Hindlimb muscle (tissue), 1 donor: ENCODE data around the gene SPSB3. TPM values are rescaled to one million over a fixed set of nuclear protein-coding genes. Genes with fewer than 3 reads are reported as not detected.

Experiments
- DNase-seq: peaks from one replicate; pipeline ENCODE4 v3.0.0-alpha.2; 2013
- polyA plus RNA-seq: library from polyadenylated mRNA; unstranded; fragments of 120-200 nt; gene quantifications from one replicate; pipeline ENCODE4 v1.2.1, GENCODE V29; 2013; ENCODE audit not compliant: insufficient read length

The SPSB3 gene
- polyA plus RNA-seq, 1 donor, result 30.5 TPM

DNA sequence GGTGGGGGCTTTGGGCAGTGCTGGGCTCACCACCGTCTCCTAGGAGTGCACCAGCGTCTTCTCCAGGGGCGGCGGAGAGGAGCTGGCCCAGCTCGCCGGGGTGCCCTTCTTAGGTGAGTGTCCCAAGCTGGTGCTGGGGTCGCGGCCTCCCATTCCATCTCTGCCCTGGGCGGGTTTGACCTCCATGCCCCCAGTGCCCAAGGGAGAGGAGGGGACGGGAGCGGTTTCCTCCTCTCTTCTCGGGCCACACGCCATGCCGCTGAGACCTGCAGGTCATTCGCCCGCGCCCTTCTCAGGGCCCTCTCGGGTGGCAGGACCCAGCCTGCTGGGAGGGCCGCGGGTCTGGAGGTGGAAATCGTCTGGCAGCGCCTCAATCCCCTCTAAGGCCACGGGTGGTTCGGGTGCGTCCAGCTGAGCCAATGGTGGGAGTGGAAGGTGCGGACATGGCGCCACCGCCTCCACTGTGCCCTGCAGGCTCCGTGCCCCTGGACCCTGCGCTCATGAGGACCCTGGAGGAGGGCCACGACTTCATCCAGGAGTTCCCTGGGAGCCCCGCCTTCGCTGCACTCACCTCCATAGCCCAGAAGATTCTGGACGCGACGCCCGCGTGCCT lies 5.8 kb upstream of the SPSB3 start:
- no peak for DNase-seq

DNA sequence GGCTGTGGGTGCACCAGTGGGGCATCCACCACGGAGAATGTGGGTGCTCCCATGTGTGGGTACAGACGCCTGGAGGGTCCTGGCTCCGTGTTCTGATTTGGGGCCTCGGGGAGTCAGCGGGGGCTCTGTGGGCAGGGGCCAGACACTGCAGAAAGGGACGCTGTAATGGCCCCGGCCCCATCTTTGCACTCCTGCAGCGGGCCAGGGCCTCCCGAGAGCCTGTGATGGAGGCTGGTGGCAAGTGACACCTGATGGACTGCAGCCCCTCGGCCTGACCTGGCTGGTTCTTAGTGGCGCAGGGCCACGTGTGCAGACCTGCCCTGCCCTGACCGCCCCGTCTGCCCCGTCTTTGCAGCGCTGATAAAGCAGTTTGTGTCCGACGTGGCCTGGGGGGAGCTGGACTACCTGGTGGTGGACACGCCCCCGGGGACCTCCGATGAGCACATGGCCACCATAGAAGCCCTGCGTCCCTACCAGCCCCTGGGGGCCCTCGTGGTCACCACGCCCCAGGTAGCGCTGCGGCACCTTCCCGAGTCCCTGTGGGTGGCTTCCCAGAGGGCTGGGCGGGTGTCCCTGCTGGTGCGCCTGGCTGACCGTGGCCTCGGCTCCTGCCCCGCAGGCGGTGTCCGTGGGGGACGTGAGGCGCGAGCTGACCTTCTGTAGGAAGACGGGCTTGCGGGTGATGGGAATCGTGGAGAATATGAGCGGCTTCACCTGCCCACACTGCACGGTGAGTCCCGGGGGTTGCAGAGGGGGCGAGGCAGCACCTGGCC lies 5.1 kb upstream of the SPSB3 start:
- DNase-seq, result no peak

DNA sequence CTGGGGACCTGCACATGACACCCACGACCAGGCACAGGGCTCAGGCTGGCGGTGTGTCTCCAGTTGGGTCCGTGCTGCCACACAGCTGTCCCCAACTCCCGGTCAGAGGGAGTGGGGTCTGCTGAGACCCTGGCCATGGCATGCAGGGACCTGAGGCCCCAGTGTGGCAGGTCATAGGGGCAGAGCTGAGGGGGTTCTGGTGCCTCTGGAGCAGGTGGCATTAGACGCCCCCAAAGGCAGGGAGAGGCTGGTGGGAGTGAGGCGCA lies 4.6 kb upstream of the SPSB3 start:
- no peak for DNase-seq

DNA sequence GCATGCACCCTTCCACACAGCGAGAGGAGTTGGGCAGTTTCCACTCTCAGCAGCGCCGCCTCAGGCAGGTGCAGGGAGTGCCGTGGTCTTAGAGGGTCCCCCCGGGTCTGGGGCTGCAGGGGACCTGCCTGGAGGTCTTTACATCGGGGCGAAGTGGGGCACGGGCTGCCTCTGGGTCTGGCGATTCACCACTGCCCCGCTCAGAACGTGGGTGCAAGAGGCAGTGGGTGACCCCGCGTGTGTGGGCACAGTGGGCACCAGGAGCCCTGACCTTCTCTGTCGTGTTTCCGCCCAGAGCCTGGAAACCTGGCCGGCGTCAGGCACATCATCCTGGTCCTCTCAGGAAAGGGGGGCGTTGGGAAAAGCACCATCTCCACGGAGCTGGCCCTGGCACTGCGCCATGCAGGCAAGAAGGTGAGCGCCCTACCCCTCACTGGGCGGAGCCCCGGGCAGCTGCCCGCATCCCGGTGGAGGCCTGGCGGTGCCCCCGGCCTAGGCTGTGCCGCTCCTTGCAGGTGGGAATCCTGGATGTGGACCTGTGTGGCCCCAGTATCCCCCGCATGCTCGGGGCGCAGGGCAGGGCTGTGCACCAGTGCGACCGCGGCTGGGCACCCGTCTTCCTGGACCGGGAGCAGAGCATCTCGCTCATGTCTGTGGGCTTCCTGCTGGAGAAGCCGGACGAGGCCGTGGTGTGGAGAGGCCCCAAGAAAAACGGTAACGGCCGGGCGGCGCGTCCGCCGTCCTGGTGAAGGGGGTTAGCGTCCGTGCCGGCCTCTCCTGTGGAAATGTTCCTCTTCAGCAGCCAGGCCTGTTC lies 4.1 kb upstream of the SPSB3 start:
- no peak for DNase-seq

DNA sequence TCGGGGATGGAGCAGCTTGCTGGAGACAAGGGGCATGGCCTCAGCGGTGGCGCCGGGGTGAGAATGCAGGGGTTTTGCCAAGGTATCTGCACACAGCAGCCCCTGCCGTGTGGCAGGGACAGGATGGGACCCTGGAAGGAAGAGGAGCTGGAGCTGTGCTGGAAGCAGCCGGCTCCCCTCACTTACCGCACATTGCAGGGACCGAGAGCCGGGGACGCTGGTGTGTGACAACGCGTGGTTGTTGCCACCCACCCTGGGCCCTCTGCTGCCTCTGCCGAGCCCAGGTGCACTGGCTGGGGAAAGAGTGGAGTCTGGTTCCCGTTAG lies 3.4 kb upstream of the SPSB3 start:
- DNase-seq, result no peak

DNA sequence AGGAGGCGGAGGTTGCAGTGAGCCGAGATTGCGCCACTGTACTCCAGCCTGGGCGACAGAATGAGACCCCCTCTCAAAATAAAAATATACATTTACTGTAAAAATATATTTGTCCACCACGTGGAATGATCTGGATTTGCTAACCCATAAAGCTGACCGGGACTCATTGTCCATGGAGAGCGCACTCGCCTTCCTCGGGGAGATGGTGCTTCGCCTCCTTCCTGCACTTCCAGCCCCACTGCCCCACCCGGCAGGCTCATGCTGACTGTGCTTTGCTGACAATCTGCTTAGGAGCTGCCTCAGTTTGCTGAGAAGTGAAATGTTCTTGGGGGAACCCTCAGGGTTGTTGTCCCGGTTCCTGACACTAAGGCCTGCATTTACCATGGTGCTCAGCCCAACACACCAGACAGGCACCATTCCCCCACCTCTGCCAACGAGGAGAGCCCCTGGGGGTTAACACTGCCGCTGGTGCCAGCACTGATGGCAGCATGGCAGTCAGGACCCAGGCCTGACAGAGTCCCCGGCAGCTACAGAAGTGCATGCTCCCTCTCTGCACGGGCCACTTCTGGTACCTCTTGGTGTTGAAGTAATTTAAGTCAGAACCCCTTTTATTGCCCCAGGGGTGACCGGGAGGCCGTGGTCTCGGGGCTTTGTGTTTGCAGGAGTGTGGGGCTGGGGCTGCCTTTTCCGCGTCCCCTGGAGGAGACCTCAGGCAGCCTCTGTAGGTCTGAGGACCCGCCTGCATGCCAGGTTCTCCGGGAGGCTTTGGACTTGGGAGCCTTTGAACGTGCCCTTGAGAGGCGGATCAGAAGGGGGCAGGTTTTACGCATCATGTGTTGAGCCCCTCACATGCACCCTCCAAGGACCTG lies 2.8 kb upstream of the SPSB3 start:
- DNase-seq, result no peak

DNA sequence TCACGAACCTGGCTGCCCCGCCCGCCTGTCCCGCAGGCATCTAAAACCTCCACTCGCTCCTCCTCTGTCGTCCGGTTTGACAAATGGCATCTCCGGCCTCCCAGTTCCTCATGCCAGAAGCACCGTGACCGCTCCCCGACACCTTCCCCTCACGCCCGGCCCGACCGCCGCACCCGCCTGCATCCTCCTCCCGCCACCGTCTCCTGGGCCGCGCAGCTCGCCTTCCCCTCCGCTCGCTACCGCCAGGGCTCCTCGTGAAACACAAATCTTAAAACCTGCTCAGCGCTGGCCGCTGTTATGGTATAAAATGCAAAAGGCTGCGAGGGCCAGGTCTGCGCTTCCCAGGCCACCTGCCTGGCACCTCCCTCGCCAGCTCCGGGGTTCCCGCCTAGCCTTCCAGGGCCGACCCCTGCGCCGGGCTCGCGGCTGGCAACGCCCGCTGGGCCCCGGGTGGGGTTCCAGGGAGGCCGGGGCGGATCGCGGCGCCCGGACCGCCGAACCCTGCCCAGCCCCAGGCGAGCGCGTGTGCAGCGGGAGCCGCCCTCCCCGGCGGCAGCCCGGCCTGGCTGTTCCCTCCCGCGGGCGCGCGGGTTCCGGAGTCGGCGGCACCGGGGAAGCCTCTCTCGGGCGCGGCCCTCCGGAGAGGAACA lies 488 bp downstream of the SPSB3 start:
- DNase-seq, result no peak

DNA sequence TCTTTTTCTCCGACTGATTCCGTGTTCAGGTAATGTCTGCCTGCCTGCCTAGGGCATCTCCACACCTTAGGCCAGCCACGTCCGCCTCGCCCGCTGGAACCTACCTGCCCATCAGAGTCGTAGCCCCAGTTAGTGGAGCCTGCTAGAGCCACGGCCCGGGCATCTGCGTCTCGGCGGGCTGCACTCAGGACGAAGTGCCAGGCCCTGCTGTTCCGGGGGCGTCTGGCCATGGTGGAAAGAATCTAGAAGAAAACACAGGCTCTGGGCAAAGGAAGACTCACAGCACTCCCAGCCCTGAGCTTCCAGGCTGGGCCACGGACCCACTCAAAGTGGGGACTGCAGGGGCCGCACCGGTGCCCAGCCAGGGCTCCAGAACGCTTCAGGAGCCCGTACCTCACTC lies 1.1 kb downstream of the SPSB3 start:
- no peak for DNase-seq

DNA sequence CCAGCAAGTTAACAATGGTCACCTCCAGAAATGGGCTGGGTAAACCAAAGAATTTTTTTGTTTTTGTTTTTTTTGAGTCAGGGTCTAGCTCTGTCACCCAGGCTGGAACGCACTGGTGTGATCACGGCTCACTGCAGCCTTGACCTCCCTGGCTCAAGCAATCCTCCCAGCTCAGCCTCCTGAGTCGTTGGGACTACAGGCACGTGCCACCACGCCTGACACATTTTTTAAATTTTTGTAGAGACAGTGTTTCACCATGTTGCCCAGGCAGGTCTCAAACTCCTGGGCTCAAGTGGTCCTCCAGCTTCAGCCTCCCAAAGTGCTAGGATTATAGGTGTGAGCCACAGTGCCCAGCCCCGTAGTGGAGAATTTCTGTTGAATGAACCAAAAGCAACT lies 1.7 kb downstream of the SPSB3 start:
- DNase-seq, result no peak

DNA sequence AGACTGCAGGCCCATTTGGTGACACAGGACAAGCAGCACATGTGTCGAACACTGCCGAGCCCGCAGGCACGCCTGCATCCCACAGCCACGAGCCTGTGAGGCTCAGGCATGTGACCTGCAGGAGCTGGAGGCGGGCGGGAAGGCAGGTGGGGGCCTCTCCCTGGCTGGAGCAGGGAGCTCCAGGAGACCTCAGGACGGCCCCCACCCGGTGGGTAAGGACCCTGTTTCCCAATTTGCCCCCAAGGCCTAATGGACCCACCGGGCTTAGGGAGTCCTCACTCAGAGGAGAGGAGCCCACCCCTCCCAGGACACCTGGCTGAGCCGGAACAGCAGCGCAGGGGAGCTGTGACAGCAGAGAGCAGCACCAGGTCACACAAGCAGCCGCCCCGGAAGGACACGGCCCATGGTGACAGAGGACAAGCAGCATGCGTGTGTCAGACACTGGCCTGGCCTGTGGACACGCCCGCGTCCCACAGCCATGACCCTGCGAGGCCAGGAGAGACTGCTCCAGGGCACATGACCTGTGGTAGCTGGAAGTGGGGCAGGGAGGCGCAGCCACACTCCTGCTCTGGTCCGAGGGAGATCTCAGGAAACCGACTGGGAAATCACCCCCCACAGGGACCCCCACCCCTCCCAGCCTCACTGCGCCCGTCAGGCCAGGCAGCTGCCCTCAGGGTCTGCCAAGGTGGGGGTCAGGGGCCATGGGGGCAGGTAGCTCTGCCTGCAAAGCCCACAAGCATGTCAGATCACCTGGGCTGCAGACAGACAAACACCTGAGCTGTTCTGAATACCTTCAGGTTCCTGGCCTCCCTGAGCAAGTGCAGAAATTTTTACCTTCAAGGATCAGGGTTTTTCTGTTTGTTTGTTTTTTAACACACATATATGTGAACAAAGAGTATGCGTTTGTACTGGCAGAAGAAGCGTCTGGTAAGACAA lies 2.4 kb downstream of the SPSB3 start:
- DNase-seq, result no peak

DNA sequence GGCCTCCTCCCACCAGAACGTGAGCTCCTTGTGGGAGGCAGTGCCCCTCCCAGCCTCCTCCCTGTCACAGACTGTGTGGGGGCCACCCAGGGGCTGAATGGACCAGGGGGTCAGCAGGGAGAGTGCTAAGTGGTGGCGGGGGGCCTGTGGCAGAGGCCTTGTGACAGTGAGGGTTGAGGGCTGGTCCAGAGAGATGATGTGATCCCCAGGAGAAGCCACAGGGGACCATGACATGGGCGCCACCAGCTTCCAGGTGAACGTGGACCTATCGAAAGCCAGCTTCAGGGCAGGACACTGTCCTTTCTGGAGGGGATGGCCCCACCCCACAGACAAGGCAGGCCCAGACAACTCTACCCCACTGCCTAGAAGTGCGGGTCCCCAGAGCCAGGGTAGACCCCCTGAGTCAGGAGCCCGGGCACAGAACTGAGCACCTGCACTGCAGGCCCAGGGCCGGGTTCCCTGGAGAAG lies 3.1 kb downstream of the SPSB3 start:
- DNase-seq, result no peak

DNA sequence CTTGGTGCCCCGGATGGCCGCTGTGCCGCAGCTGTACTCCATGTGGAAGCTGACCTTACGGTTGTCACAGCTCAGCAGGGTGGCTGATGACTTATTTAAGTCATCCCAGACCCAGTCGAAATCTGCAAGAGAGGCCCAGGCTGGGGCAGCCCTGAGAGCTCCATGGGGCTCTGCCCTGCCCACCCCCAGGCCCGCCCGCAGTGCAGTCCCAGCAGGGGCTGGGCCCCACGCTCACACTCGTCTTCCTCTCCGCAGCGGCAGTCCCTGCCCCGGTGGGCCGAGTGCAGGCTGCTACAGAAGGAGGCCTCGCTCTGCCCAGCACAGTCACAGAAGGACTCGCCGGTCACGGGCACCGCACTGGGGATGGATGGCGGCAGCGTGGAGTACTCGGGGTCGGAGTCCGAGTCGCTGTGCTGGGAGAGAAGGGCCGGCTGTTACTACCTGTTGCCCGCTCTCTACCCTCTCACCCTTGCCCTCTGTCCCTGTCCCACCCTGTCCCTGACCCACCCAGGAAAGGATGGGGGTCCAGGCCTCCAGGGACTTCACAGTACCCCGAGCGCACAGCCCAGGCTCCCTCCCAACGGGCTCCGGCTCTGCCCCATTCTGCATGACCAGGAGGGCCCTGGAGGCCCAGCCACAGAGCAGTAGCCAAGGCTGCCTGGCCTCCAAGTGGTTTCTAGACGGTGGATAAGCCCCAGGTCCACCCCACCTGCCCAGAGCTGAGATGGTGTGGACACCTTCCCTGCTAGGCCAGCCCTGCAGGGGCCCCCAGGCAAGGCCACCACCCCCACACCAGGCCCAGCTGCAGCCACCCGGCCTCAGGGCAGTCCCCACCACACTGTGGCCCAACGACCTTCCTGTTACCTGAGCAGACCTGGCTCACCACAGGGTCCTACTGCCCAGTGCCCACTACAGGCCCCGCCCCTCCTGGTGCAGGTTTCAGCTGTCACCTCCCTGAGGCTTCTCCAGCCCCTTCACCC lies 3.9 kb downstream of the SPSB3 start:
- no peak for DNase-seq

DNA sequence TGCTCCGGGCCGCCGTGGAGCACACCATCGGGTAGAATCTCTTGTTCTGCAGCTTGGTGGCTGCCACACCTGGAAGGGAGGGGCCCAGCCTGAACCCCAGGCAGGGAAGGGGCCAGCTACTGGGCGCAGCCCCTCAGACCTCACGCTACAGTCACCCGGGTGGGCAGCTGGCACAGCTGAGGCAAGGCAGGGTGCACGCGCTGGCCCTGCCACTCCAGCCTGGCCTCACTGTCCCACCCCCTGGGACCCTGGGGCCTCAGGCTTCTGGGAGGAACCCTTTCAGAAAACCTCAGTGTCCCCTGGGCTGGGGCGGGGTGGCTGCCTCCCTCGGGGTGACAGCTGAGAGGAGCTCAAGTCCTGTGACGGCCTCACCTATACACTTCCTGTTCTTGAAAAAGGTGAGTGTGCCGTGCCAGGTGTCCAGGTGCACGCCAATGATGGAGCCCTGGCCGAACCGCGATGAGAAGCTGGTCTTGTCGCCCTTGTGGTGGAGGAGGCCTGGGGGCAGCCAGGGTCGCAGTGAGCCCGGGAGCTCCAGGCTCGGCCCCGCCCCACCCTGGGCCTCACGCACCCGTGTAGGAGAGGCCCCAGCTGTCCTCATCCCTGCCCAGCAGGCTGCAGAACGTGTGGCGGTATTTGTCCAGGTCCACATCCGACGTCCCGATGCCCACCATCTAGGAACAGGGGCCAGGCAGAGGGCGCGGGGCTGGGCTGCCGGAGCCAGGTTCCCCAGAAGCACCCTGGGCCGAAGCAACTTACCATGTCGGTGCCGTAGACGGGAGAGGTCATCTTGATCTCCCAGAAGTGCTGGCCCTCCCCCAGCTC lies 4.8 kb downstream of the SPSB3 start:
- no peak for DNase-seq

DNA sequence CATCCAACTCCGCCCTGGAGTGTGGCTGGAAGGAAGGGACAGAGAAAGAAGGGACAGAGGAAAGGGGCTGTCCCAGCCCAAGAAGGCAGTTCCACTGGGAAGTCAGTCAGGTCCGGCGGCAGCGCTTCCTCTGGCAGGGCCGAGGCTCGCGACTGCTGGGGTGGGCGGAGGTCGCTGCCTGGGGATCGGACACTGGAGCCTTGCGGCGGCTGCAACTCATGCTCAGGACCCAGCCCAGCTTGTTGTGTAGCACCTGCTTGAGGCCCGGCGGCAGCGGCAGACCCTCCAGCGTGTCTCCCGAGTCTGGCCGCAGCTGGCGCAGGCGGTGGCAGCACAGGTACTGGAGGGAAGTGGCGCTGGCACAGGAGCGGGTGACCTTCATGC lies 5.4 kb downstream of the SPSB3 start:
- DNase-seq, result no peak

DNA sequence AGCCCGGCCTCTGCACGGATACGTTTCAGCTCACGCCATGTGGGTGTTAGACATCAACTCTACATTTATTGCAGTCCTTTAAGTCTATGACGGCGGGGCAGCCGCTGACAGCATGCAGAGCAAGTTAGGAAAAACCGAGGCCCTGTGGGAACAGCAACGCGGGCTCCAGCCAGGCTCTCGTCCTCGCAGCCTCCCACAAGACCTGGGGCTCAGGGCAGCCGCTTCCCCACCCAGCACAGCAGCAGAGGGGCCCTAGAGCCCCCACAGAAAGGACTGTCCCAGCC lies 5.8 kb downstream of the SPSB3 start:
- no peak for DNase-seq

DNA sequence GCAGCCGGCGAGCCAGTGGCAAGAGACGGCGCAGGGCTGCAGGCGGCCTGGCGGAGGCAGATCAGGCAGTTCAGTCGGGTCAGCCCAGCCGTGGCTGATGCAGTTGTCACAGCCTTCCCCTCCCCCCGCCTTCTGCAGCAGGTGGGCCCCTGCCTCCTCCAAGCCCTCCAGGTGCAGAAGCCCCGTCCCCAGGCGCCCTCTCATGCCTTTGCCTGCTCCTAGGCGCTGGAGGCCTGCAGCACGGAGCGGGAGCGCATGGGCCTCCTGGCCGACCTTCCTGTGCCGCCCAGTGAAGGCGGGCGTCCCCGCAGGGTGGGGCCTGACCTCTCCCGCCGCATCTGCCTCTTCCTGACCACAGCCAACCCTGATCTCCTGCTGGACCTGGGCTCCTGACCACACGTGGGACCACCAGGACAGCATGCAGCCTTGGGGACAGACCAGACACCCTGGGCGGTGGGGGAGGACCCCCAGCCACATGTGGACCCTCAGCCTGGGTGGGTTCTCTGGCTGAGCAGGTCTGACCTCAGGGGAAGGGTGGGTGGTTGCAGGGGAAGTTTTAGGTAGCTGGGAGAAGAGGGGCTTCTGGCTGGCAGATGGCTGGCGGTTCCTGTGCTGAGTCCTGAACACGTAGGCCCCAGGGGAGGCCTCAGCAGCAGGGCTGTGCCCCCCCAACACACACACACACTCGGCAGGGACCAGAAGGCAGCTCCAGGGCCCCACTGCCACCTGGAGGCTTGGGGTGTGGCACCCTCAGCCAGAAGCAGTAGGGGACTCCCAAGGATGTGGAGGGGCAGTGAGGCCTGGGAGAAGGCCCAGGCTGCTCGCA lies 6.3 kb downstream of the SPSB3 start:
- DNase-seq, result no peak

DNA sequence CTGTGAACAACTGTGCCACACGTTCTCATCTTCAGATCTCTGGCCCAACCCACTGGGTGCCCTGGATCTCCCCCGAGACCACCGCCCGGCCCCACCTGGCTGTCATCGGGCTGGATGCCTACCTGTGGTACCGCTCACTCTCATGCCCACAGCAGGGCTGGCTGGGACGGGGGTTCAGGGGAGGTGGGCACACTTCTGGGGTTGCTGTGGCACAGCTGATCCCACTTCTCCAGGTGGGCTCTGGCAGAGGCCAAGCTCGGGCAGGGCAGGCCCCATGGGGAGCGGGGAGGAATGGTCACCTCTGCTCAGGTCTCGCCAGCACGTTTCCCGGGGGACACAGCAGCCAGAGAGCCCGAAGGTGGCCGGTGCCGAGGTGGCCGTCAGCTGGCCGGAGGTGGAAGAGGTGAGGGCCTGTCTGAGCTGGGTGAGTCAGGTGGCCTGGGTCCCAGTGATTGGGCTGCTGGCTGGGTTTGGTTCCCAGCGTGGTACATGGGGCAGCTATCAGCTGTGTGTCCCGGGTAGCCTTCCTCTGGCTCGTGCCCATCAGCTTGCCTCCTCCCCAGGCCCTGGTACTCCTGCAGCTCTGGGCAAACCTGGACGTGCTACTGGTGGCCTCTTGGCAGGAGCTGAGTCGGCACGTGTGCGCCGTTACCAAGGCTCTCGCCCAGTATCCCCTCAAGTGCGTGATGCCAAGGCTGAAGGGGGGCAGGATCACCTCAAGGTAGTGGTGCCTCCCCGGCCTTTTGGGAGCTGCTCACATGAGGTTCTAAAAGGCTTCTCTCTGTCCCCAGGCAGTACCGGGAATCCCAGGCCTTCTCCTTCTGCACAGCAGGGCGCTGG lies 7.1 kb downstream of the SPSB3 start:
- DNase-seq, result no peak

DNA sequence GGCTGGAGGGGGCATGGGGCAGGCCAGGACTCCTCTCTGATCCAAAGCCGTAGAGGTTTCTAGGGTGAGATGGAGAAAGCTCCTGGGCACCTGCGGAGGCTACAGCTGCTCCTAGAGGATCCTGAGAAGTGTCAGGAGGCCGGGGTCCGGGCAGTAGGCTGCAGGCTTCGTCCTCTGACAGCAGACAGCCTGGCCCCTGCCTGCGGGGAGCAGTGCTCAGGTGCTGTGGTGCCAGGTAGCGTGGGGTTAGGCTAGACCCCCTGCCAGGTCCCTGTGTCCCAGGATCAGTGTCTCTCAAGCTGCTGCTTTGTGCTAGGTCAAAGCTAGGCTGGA lies 8.0 kb downstream of the SPSB3 start:
- no peak for DNase-seq
